K562 (cell line): Measurements from ENCODE around the gene NAE1. TPM values are rescaled to one million over a fixed set of nuclear protein-coding genes. Genes with fewer than 3 reads are reported as not detected.

Experiments used
- ATAC-seq: fragments of 200-7000 bp; cut with Tn5 transposase; 3 replicates; pipeline ENCODE4 v1.9.1; 2020; ENCODE audit warnings: moderate library complexity
- BruUV-seq: library from RNA; stranded (reverse); fragments of 400-500 nt; replicated peaks from 2 replicates; lab custom pipeline; 2021; lab: Mats Ljungman, UMichigan
- CTCF ChIA-PET: fragments of 300-600 bp; formaldehyde crosslinking; extraction: SDS; loops from one replicate; lab custom pipeline; 2021; ENCODE audit warnings: low intra/inter-chr PET ratio; lab: Yijun Ruan, JAX
- POLR2A ChIA-PET: fragments of 300-600, 350-650 bp; sonication (Branson Sonifier 250); formaldehyde crosslinking; extraction: SDS; loops from one replicate; lab custom pipeline; 2021; ENCODE audit warnings: antibody characterized with exemption, inconsistent platforms; lab: Yijun Ruan, JAX
- DNase-seq, 4 experiments: peaks; one replicate each; pipeline versions ENCODE4 v3.0.0 to v3.0.0-alpha.2; 2011 to 2018; ENCODE audit warnings: low spot score in 3 of 4, mixed read lengths in 3 of 4; ENCODE audit errors: extremely low read depth in 1 of 4
- FAIRE-seq: peaks from 2 replicates; lab custom pipeline; 2011; peaks lifted over from hg19 to GRCh38; lab: Jason Lieb, UNC
- H2AFZ ChIP-seq: 2 replicates; pipeline ENCODE4 v1.6.0; 2011; ENCODE audit warnings: low read depth, low read length, control low read depth, inconsistent platforms
- H3K27ac ChIP-seq: fragments of 200-600 bp; 3 replicates; pipeline ENCODE4 v1.8.0; 2011; ENCODE audit warnings: low read depth, mild to moderate bottlenecking, control low read depth, inconsistent platforms, low read length, moderate library complexity, mixed read lengths; ENCODE audit errors: extremely low read depth
- H3K27me3 ChIP-seq, 2 experiments: fragments of 300-600 bp in 1 of 2; 2 replicates in 1 of 2; 3 replicates in 1 of 2; pipeline versions ENCODE4 v1.6.0 to v1.8.0; 2011; ENCODE audit warnings: inconsistent platforms in 2 of 2, low read length in 2 of 2, mild to moderate bottlenecking in 1 of 2, mixed read lengths in 1 of 2, moderate library complexity in 1 of 2; ENCODE audit not compliant: control insufficient read depth in 2 of 2, insufficient read depth in 2 of 2
- H3K36me3 ChIP-seq: fragments of 300-600 bp; 3 replicates; pipeline ENCODE4 v1.8.0; 2011; ENCODE audit warnings: mild to moderate bottlenecking, low read length, inconsistent platforms; ENCODE audit not compliant: control insufficient read depth, insufficient read depth
- H3K4me1 ChIP-seq, 2 experiments: fragments of 200-600 bp in 1 of 2; replicated peaks in 1 of 2; 2 replicates in 1 of 2; 3 replicates in 1 of 2; pipeline versions ENCODE4 v1.5.1 to v1.8.0; 2011; ENCODE audit warnings: inconsistent platforms in 2 of 2, low read length in 2 of 2, mild to moderate bottlenecking in 1 of 2, mixed read lengths in 1 of 2, moderate library complexity in 1 of 2; ENCODE audit not compliant: control insufficient read depth in 2 of 2, insufficient read depth in 2 of 2
- H3K4me2 ChIP-seq: 2 replicates; pipeline ENCODE4 v1.6.1; 2011; ENCODE audit warnings: low read length, control low read depth, inconsistent platforms, mixed read lengths; ENCODE audit not compliant: insufficient read depth
- H3K4me3 ChIP-seq: fragments of 200-600 bp; sonication (generic), shearing (Covaris generic); 2 replicates; pipeline ENCODE4 v1.5.1; 2016; ENCODE audit warnings: control low read depth, inconsistent platforms
- H3K79me2 ChIP-seq: fragments of 200-600 bp; 3 replicates; pipeline ENCODE4 v1.8.0; 2011; ENCODE audit warnings: low read length, inconsistent platforms; ENCODE audit not compliant: control insufficient read depth, insufficient read depth
- H3K9ac ChIP-seq, 2 experiments: 2 replicates each; pipeline versions ENCODE4 v1.6.0 to v1.6.1; 2011; ENCODE audit warnings: low read depth in 2 of 2, low read length in 2 of 2, control low read depth in 1 of 2, inconsistent platforms in 1 of 2, mild to moderate bottlenecking in 1 of 2, mixed read lengths in 1 of 2; ENCODE audit not compliant: insufficient read depth in 1 of 2
- H3K9me1 ChIP-seq: one replicate; pipeline ENCODE4 v1.6.0; 2011; ENCODE audit warnings: inconsistent platforms, mild to moderate bottlenecking, low read length, moderate library complexity; ENCODE audit not compliant: control insufficient read depth, insufficient read depth
- H3K9me3 ChIP-seq: replicated peaks from 2 replicates; pipeline ENCODE4 v1.5.1; 2011; ENCODE audit warnings: low read depth, low read length, inconsistent platforms; ENCODE audit not compliant: control insufficient read depth, insufficient read depth
- H4K20me1 ChIP-seq: replicated peaks from 2 replicates; pipeline ENCODE4 v1.6.1; 2011; ENCODE audit warnings: low read length, inconsistent platforms, mixed read lengths; ENCODE audit not compliant: control insufficient read depth, insufficient read depth
- MECOM ChIP-seq: fragments of 250-450 bp; sonication (Bioruptor Pico); IDR thresholded peaks from 2 replicates; pipeline ENCODE4 v1.8.0; 2022; ENCODE audit warnings: inconsistent platforms
- TCF15 ChIP-seq: fragments of 250-450 bp; sonication (Bioruptor Pico); IDR thresholded peaks from 2 replicates; pipeline ENCODE4 v1.8.0; 2022; ENCODE audit warnings: moderate library complexity, mild to moderate bottlenecking, inconsistent platforms
- ZNF655 ChIP-seq: fragments of 250-450 bp; sonication (Bioruptor Pico); IDR thresholded peaks from 2 replicates; pipeline ENCODE4 v1.5.0; 2021
- WGBS: fragments of 100-300 bp; shearing (Covaris generic); methylation state at CpG from one replicate; pipeline ENCODE4 v1.1.6; 2016; ENCODE audit warnings: low coverage, mixed read lengths; ENCODE audit not compliant: insufficient coverage; ENCODE audit errors: missing lambda C conversion rate; 5-methylcytosine and 5-hydroxymethylcytosine counted together
- in situ Hi-C: fragments of 300-500 bp; cut with MboI; formaldehyde crosslinking; loops from 4 replicates; pipeline ENCODE4 v1.15.0; 2018; ENCODE audit warnings: inconsistent platforms, mixed read lengths
- intact Hi-C: fragments of 100-400 bp; cut with micrococcal nuclease; formaldehyde crosslinking; loops from 2 replicates; pipeline ENCODE4 v1.14.2; 2022
- polyA plus RNA-seq, 8 experiments: library from polyadenylated mRNA; depleted of rRNA in 4 of 8; stranded (reverse) in 5 of 8; unstranded in 3 of 8; fragments of >200 nt; fragmentation: Nextera tagmentation in 2 of 8; fragmentation: Illumina TruSeq in 1 of 8; extraction: Ambion mirVana in 2 of 8; extraction: Trizol in 1 of 8; gene quantifications; 2 replicates each; pipeline versions ENCODE4 v1.2.1 to v1.2.3, GENCODE V29; 2011 to 2014; ENCODE audit warnings: inconsistent platforms in 1 of 8, missing spikeins in 1 of 8
- total RNA-seq, 7 experiments: library from RNA; depleted of rRNA in 6 of 7; stranded (reverse); fragments of >200 nt in 6 of 7; fragmentation: Illumina TruSeq in 2 of 7; extraction: Trizol in 2 of 7; gene quantifications; 2 replicates each; pipeline versions ENCODE4 v1.2.1 to v1.2.3, GENCODE V29; 2011 to 2021; ENCODE audit warnings: low replicate concordance in 1 of 7
- TF ChIP-seq, protein P1 (sequence below): fragments of 250-450 bp; sonication (Bioruptor Pico); IDR thresholded peaks from 2 replicates; pipeline ENCODE4 v1.5.0; 2020; ENCODE audit warnings: mild to moderate bottlenecking, borderline replicate concordance

Gene NAE1
- total and polyA plus RNA-seq, 9 of the 15 experiments (the other 6 are each of a cell fraction or from before 2014, with no cell fraction given), result 165 to 294 (median 230) TPM

GRCh38 chr16:66851166-66851964, 20.6 kb upstream of the NAE1 start:
- no peaks in the 10 kb centered on the region for H3K79me2 ChIP-seq
- H3K4me1 ChIP-seq, result peaks cover 5 to 12% of the 10 kb centered on the region in 2 experiments; a peak in 3 of 5 replicates
- TF ChIP-seq TCF15 (CRISPR knock-in tag), result no peak
- TF ChIP-seq, protein P1, sequence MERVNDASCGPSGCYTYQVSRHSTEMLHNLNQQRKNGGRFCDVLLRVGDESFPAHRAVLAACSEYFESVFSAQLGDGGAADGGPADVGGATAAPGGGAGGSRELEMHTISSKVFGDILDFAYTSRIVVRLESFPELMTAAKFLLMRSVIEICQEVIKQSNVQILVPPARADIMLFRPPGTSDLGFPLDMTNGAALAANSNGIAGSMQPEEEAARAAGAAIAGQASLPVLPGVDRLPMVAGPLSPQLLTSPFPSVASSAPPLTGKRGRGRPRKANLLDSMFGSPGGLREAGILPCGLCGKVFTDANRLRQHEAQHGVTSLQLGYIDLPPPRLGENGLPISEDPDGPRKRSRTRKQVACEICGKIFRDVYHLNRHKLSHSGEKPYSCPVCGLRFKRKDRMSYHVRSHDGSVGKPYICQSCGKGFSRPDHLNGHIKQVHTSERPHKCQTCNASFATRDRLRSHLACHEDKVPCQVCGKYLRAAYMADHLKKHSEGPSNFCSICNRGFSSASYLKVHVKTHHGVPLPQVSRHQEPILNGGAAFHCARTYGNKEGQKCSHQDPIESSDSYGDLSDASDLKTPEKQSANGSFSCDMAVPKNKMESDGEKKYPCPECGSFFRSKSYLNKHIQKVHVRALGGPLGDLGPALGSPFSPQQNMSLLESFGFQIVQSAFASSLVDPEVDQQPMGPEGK (CRISPR knock-in tag), result no peak
- no peak for TF ChIP-seq ZNF655 (CRISPR knock-in tag)
- TF ChIP-seq MECOM (CRISPR knock-in tag), result no peak
- no peak overlapping the region for H3K4me3 ChIP-seq
- BruUV-seq, result no TSS peak
- FAIRE-seq (no peak), ATAC-seq (no peak), DNase-seq (peak in 1 of 4 experiments; percentile 3)
- in situ Hi-C loops (no loop called here), intact Hi-C loops (no loop called here)
- ChIA-PET POLR2A (interaction anchor here (0.7 to 1.0 kb wide), 3 partner anchors 9 to 339 kb away, joined by 3 to 5 read pairs (median 3); no protein-coding TSS in a partner anchor), CTCF (no interaction called here)
- no peak overlapping the region for H3K9ac ChIP-seq
- no peaks in the 10 kb centered on the region for H3K9me3 ChIP-seq
- no peaks in the 10 kb centered on the region for H3K9me1 ChIP-seq
- H3K27me3 ChIP-seq, result peaks cover 0 to 1% of the 10 kb centered on the region in 2 experiments; a peak in 2 of 5 replicates
- no peak overlapping the region for H2AFZ ChIP-seq
- H3K36me3 ChIP-seq, result no peaks in the 10 kb centered on the region
- H3K27ac ChIP-seq, result no peak overlapping the region
- no peak overlapping the region for H3K4me2 ChIP-seq
- H4K20me1 ChIP-seq, result no peaks in the 10 kb centered on the region
- WGBS, result 27% methylated on average over 13 of the region's 13 CpGs
